Measurements from ENCODE around the gene PRRC1.
A peak's percentile ranks its signal among the peaks of the same experiment; 100 is the strongest.
"Not testable (repeated sequence)": the region's sequence is repeated elsewhere in the genome, so short reads cannot be mapped to it uniquely, and the experiment has no call there.

Gene PRRC1

DNA sequence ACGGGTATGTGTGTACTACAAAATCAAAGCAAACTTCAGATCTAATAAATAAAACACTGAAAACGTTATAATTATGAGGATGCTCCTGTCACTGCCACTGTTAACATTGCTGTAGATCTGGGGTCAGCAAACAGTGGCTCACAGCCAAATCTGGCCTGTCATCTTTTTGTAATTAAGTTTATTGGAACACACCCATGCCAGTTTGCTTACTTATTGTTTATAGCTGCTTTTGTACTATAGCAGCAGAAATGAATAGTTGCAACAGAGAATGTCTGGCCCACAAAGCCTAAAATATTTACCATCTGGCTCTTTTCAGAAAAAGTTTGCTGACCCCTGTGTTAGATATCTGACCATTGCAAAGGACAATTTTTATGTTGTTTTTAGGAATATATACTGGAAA is 32.1 kb downstream of the PRRC1 start:
- no peak for DNase-seq

GRCh38 chr5:127550652-127551409 is 33.4 kb downstream of the PRRC1 start:
- no peak for DNase-seq

DNA sequence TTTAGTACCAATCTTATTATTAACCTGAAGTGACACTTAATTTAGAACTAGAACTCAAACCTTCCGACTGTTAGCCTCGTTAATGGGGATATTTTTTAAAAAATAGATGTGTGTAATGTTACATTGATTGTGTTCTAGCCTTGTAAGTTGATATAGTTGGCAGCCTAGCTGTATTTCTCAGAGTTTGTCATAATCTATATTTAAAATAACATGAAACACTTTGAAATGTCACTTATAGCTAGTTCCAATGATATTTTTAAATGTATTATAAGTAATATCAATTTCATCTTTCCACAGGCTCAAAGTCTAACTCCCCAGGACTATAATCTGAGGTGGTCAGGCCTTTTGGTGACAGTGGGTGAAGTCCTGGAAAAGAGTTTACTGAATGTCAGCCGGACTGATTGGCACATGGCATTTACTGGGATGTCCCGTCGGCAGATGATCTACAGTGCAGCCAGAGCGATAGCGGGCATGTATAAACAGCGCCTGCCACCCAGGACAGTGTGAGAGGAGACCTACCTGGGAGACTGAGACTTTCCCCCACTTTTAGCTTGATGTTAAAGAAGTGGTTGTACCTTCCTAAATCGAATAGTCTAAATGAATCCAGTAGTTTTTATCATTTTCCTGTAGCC is 34.1 kb downstream of the PRRC1 start:
- DNase-seq, result no peak

DNA sequence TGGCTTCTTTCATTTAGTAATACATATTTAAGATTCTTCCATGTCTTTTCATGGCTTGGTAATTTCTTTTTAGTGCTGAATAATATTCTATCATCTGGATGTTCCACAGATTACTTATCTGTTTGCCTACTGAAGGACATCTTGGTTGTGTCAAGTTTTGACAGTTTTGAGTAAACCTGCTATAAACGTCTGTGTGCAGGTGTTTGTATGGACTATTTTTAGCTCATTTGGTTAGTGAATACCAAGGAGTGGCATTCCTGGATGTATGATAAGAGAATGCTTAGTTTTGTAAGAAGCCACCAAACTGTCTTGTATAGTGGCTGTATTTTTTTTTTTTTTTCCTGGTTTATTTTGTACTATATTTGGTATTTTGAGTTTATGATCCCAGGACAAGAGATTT is 38.4 kb downstream of the PRRC1 start:
- DNase-seq, result no peak

DNA sequence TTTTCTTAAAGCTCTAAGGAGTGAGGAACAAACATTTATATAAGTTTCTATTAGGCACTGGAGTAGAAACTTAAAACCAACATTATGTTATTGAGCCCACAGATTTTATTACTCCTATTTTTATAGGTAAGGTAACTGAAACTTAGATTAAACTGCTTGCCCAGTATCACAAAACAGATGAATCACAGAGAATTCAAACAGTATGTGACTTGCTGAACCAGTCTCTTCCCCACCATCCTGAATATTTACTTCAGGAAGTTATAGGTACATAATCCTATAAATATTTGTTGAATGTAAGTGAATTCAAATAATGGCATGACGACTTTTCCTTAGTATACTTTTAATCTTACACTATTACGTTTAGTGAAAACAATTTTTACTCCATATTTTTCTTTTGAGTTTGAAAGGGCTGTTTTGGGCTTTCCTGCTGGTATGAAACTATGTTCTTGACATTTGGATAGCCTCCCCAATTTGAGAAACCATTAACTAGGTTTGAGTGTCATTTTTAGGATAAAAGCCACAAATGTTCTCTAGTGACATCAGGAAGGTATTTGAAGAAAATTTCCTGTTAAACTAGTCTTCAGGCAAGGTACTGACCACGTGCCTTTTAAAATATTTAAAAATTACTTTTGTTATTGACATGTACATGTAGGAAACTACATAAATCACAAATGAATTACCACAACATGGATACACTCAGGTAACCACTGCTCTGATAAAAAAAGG is 39.3 kb downstream of the PRRC1 start:
- no peak for DNase-seq

- no peak for DNase-seq
These were observed 40.8 kb downstream of the PRRC1 start for GRCh38 chr5:127558273-127558672.

GRCh38 chr5:127561254-127561653 is 43.8 kb downstream of the PRRC1 start:
- DNase-seq, result no peak

GRCh38 chr5:127562252-127562651 is 44.8 kb downstream of the PRRC1 start:
- peak; percentile 46 to 53 for DNase-seq

- no peak for DNase-seq
These were observed 45.7 kb downstream of the PRRC1 start for GRCh38 chr5:127563136-127563535.

DNA sequence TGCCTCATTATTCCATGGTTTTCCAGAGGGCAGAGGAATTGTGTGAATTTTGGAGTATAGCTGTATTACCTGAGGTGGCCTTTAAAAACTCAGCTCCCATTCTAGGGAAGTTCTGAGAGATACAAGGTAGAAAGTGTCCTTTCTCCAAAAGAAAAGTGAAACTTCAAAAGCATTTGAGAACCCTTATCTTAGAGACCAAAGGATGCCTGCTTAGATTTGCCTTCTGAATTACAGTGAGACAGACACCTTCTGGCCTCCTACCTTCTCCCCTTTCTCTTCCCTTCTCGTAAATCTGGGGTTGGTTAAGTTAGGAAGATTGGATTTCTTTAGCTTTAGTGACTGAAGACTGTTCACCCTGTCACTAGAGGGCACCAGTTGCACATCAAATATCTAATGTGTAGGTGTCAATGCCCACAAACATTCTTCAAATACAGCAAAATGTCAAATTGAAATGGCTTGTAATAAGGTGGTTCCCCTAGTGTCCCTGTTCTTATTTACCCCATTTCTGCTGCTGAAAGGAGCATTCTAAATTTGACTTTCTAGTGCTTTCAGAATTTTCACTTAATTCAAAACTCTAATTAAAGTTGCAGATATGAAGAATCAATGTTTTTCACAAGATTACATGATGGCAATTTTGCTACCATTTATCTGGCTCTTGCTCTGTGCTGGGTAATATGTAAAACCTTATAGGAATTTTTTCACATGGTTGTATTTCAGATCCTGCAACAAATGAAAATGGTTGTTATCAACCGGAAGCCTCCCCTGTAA is 46.7 kb downstream of the PRRC1 start:
- DNase-seq, result peak; percentile 80 to 81

GRCh38 chr5:127565586-127566270 is 48.3 kb downstream of the PRRC1 start:
- DNase-seq, result no peak

DNA sequence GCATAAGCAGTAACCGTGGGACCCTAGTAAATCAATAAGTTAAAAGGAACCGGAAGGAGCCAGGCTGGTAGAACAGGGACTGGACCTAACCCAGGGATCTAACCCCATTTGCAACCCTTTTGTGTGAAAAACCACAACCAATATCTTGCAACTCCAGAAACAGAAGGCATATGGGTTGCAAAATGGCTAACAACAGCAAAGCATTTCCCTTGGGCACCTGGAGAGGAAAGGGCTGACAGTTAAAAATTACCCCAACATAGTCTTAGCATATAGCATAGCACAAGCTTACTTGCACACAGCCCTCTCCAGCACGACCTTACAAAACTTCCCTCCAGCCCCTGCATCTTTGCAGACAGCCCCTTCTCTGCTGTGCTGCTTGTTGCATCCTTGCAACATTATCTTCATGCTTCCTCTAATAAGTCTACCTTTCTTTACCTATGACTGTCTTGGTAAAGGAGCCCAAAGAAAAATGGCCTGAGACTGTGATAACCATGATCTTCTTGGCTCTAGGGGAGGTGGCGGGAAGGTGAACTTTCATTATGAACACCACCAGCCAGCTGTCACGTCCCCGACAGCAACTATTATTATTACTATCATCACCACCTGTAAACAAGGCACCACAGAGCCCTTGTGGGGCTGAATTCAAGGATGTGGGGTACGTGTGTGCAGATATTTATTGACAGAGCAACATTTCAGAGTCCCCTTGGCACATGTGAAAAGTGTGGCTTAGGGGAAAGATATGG is 49.8 kb downstream of the PRRC1 start:
- peak; percentile 62 to 76 for DNase-seq

DNA sequence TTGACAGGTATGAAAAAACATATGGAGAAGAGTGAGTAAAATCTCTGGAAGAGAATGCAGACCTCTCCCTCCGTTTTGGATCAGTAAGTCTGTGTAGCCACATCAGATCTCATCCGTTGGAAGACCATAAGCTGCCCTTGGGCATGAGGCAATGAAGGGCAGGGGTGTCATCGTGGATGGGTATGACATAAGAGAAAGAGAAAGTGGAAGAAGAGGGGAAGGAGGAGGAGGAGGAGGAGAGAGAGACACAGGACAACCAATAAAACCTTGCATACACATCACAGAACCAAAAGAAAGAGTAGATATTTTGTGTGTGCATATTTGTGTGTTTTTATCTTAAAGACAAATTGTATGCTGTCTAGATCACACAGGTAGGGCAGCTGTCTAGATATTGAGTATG is 50.7 kb downstream of the PRRC1 start:
- no peak for DNase-seq

- DNase-seq, result not testable (repeated sequence)
These were observed 52.0 kb downstream of the PRRC1 start for GRCh38 chr5:127569471-127569870.

DNA sequence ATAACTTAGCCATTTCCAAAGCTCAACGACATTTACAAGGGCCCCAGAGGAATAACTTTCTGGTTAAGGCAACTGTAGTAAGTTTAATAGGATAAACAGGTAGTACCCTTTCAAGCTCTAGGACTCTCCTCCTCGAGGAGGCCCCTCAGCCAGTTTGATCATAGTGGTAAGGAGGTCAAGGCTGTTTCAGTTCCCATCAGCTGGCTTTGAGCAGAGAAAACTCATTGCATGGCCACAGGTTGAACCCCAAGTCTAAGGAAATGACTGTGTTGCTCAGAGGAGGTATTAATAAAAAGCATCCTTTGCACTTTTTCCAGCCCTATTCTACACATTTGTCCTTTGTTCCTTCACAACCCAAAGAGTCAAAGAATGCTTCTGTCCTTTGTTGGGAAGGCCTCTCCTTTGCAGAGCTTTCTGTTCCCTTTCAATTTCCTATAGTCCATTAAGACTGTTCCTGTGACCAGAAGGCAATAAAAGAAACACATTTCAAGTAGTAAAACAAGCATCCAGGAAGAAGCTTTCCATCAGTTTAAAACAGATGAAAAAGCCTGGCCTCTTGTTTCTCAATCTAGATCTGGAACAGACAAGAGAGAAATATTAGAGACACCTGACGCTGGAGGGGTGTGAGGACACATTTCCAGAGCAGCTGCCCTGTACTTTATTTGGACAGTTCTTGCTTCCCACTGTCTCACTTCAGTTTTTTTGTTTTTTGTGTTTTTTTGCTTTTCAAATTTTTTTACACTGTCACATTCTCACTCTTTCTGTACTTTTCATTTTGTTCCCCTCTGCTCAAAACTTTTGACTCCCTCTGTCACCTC is 54.1 kb downstream of the PRRC1 start:
- no peak for DNase-seq

DNA sequence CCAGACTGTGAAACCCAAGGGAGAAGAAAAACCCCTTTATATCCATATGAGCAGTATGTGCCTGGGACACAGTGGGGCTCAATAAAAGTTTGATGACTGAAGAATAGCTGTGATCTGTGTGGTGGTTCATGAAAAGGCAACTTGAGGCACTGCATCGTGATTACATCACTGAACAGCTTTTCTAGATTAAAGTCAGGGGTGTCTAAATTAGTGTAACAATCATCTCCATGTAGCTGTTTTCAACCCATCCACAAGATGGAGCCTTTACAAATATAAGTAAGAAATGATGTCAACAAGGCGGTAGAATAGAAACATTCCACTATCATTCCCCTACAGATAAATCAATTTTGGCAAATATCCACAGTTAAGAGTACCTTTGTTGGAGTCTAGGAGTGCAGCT is 55.5 kb downstream of the PRRC1 start:
- peak; percentile 40 to 42 for DNase-seq

GRCh38 chr5:127574852-127575679 is 57.6 kb downstream of the PRRC1 start:
- no peak for DNase-seq

- DNase-seq, result no peak
These were observed 60.0 kb downstream of the PRRC1 start for GRCh38 chr5:127577458-127577857.

GRCh38 chr5:127580731-127581130 is 63.3 kb downstream of the PRRC1 start:
- DNase-seq, result no peak

DNA sequence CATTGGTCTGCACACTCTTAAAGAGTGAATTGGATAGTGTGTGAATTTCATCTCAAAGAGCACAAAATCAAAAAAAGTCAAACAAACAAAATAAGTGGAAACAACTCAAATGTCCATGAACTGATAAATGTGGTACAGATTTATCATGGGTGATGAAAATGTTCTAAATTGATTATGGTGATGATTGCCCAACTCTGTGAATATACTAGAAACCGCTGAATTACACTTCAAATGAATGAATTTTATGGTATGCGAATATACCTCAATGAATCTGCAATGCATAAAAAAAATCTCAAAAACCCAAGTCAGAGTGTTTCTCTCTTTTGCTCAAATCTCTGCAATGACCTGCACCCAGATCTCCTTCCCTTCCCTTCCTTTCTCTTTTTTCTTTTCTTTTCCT is 64.0 kb downstream of the PRRC1 start:
- DNase-seq, result no peak
